22Rv1 (cell line): ENCODE measurements around the gene AGXT.

Source experiments
- H3K27ac ChIP-seq: fragments of 450-650 bp; 2 replicates; pipeline ENCODE4 v1.5.1; 2017
- CTCF ChIP-seq: fragments of 450-650 bp; IDR thresholded peaks from 2 replicates; pipeline ENCODE4 v1.5.1; 2017; ENCODE audit warnings: mild to moderate bottlenecking
- ZFX ChIP-seq: fragments of 450-650 bp; IDR thresholded peaks from 2 replicates; pipeline ENCODE4 v1.6.1; 2017; ENCODE audit warnings: antibody characterized with exemption, borderline replicate concordance

The AGXT gene

GRCh38 chr2:240919786-240920782 is 51.5 kb downstream of the AGXT start:
- H3K27ac ChIP-seq, result no peak overlapping the region
- TF ChIP-seq ZFX, result no peak
- no peak for TF ChIP-seq CTCF

- no peak overlapping the region for H3K27ac ChIP-seq
- no peak for TF ChIP-seq ZFX
- no peak for TF ChIP-seq CTCF
Measured at GRCh38 chr2:240920783-240921231, 52.2 kb downstream of the AGXT start.

GRCh38 chr2:240921311-240921994 is 52.8 kb downstream of the AGXT start:
- no peak overlapping the region for H3K27ac ChIP-seq
- TF ChIP-seq ZFX (no peak), CTCF (no peak)

- H3K27ac ChIP-seq, result no peak overlapping the region
- TF ChIP-seq ZFX, result no peak
- no peak for TF ChIP-seq CTCF
Measured at GRCh38 chr2:240921995-240922244, 53.3 kb downstream of the AGXT start.

GRCh38 chr2:240922245-240922981 is 53.8 kb downstream of the AGXT start:
- TF ChIP-seq CTCF (no peak), ZFX (no peak)
- H3K27ac ChIP-seq, result no peak overlapping the region

DNA sequence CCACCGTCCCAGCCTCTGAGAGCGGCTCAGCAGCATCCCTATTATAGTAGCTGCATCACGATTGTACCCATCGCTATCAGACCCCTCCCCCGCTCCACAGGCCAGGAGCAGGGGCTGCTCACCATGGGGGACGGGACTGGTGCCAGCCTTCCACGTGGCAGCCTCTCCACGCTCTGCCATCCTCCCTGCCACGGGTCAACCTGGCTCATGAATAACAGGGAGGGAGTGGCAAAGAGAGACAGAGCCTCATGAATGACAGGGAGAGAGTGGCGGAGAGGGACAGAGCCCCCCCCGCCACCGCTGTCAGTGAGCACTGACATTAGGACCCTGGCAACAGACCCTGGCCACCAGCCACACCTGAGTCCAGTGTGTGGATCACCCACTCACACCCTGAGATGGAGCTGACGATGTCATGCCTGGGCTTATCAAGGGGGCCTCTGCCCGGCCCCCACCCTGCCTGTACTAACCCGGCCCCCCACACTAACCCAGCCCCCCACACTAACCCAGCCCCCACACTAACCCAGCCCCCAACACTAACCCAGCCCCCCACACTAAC is 54.4 kb downstream of the AGXT start:
- H3K27ac ChIP-seq, result no peak overlapping the region
- no peak for TF ChIP-seq CTCF
- no peak for TF ChIP-seq ZFX

GRCh38 chr2:240925191-240925567 is 56.6 kb downstream of the AGXT start:
- TF ChIP-seq CTCF, result no peak
- TF ChIP-seq ZFX, result no peak
- H3K27ac ChIP-seq, result no peak overlapping the region
